NCI-H1048 (cell line): ENCODE measurements around the gene DMAC2.
"Not testable (repeated sequence)": the region's sequence is repeated elsewhere in the genome, so short reads cannot be mapped to it uniquely, and the experiment has no call there.

Experiments used
- DNase-seq: peaks from one replicate; lab custom pipeline; 2025; lab: John Stamatoyannopoulos, UW

DMAC2 gene

GRCh38 chr19:41398598-41398997, 41.1 kb downstream of the DMAC2 start:
- no peak for DNase-seq

GRCh38 chr19:41398050-41398418, 41.7 kb downstream of the DMAC2 start:
- DNase-seq = no peak

GRCh38 chr19:41397086-41398049, 42.3 kb downstream of the DMAC2 start, which contains the start of the genes BCKDHA and EXOSC5:
Gene BCKDHA, plus strand, starts transcription at chr19:41397818. Its CDS starts 10 bp downstream, at chr19:41397828.
Gene EXOSC5, minus strand, starts transcription at chr19:41397359. Its CDS starts 31 bp downstream, at chr19:41397328.
- DNase-seq = peak; percentile 98

- no peak for DNase-seq
Observed at GRCh38 chr19:41395355-41395754, 44.4 kb downstream of the DMAC2 start.

GRCh38 chr19:41392775-41393174, 46.9 kb downstream of the DMAC2 start:
- DNase-seq = no peak

- DNase-seq = no peak
Observed at GRCh38 chr19:41391618-41392017, 48.1 kb downstream of the DMAC2 start.

GRCh38 chr19:41386442-41386841, 53.3 kb downstream of the DMAC2 start:
- no peak for DNase-seq

- DNase-seq = no peak
Observed at GRCh38 chr19:41384351-41384750, 55.4 kb downstream of the DMAC2 start.

GRCh38 chr19:41381536-41381935, 58.2 kb downstream of the DMAC2 start:
- not testable (repeated sequence) for DNase-seq
